H1 (cell line): ENCODE measurements around the gene KAT8. TPM values are rescaled to one million over a fixed set of nuclear protein-coding genes. Genes with fewer than 3 reads are reported as not detected.

Experiments used
- CTCF ChIA-PET: fragments of 300-600 bp; sonication (Branson Sonifier 250); formaldehyde crosslinking; loops from one replicate; lab custom pipeline; 2021; ENCODE audit not compliant: partially characterized antibody; lab: Charles Lee
- POLR2A ChIA-PET: fragments of 300-600 bp; sonication (Branson Sonifier 250); formaldehyde crosslinking; loops from one replicate; lab custom pipeline; 2021; ENCODE audit warnings: inconsistent platforms; ENCODE audit not compliant: partially characterized antibody; lab: Charles Lee
- DNase-seq, 2 experiments: peaks; one replicate each; pipeline versions ENCODE4 v3.0.0 to v3.0.0-alpha.2; 2010 to 2022; ENCODE audit warnings: low spot score in 2 of 2, low read depth in 1 of 2, mixed read lengths in 1 of 2
- FAIRE-seq: peaks from 2 replicates; lab custom pipeline; 2011; peaks lifted over from hg19 to GRCh38; lab: Jason Lieb, UNC
- H2AFZ ChIP-seq: 2 replicates; pipeline ENCODE4 v1.8.1; 2012; ENCODE audit warnings: low read length, inconsistent platforms
- H2AK5ac ChIP-seq: 2 replicates; pipeline ENCODE4 v1.6.1; 2013; ENCODE audit warnings: low read depth, low read length
- H2BK120ac ChIP-seq: replicated peaks from 2 replicates; pipeline ENCODE3; 2013; ENCODE audit warnings: low read depth, low read length, inconsistent platforms
- H2BK12ac ChIP-seq: 2 replicates; pipeline ENCODE4 v1.6.1; 2013; ENCODE audit warnings: low read depth, low read length
- H2BK15ac ChIP-seq: 2 replicates; pipeline ENCODE4 v1.6.1; 2013; ENCODE audit warnings: low read length
- H2BK20ac ChIP-seq: 2 replicates; pipeline ENCODE4 v1.6.1; 2013; ENCODE audit warnings: low read length
- H2BK5ac ChIP-seq: 2 replicates; pipeline ENCODE4 v1.6.1; 2013; ENCODE audit warnings: low read depth, low read length
- H3K14ac ChIP-seq: 2 replicates; pipeline ENCODE4 v1.6.1; 2013; ENCODE audit warnings: inconsistent platforms; ENCODE audit not compliant: insufficient read length
- H3K18ac ChIP-seq: 2 replicates; pipeline ENCODE4 v1.6.1; 2013; ENCODE audit warnings: low read length; ENCODE audit errors: extremely low read depth
- H3K23ac ChIP-seq: 2 replicates; pipeline ENCODE4 v1.6.1; 2013; ENCODE audit warnings: inconsistent platforms; ENCODE audit not compliant: insufficient read length
- H3K23me2 ChIP-seq: 2 replicates; pipeline ENCODE4 v1.6.1; 2013; ENCODE audit warnings: low read depth, low read length
- H3K27ac ChIP-seq: 2 replicates; pipeline ENCODE4 v1.6.1; 2011; ENCODE audit warnings: low read depth, low read length, inconsistent platforms
- H3K27me3 ChIP-seq, 4 experiments: replicated peaks in 1 of 4; 1 replicate in 1 of 4; 2 replicates in 3 of 4; pipeline versions ENCODE4 v1.6.1 to v1.8.1; 2011 to 2013; ENCODE audit warnings: low read length in 3 of 4, mild to moderate bottlenecking in 3 of 4, inconsistent platforms in 2 of 4, mixed read lengths in 2 of 4, moderate library complexity in 1 of 4; ENCODE audit not compliant: control insufficient read depth in 3 of 4, insufficient read depth in 3 of 4; ENCODE audit errors: extremely low read depth in 1 of 4
- H3K36me3 ChIP-seq, 4 experiments: 2 replicates each; pipeline versions ENCODE4 v1.6.1 to v1.8.1; 2011 to 2013; ENCODE audit warnings: mild to moderate bottlenecking in 4 of 4, low read length in 3 of 4, moderate library complexity in 2 of 4, control low read depth in 1 of 4, inconsistent platforms in 1 of 4; ENCODE audit not compliant: insufficient read depth in 4 of 4, control insufficient read depth in 2 of 4
- H3K4ac ChIP-seq: replicated peaks from 2 replicates; pipeline ENCODE3; 2013; ENCODE audit warnings: low read length, low read depth, mixed read lengths, inconsistent platforms; ENCODE audit not compliant: insufficient read length
- H3K4me1 ChIP-seq, 4 experiments: replicated peaks in 1 of 4; 1 replicate in 1 of 4; 2 replicates in 3 of 4; pipeline versions ENCODE4 v1.6.1 to v1.8.1; 2011 to 2013; ENCODE audit warnings: low read length in 3 of 4, inconsistent platforms in 2 of 4, mixed read lengths in 1 of 4; ENCODE audit not compliant: insufficient read depth in 4 of 4, control insufficient read depth in 3 of 4
- H3K4me2 ChIP-seq, 2 experiments: 2 replicates each; pipeline versions ENCODE4 v1.6.1 to v1.8.1; 2011 to 2013; ENCODE audit warnings: low read depth in 2 of 2, low read length in 2 of 2, control low read depth in 1 of 2, inconsistent platforms in 1 of 2, mild to moderate bottlenecking in 1 of 2; ENCODE audit not compliant: insufficient read depth in 1 of 2
- H3K4me3 ChIP-seq, 4 experiments: fragments of 200-600, 300-600 bp in 1 of 4; sonication (generic), shearing (Covaris generic), sonication (Bioruptor Twin) in 1 of 4; 2 replicates each; pipeline versions ENCODE4 v1.5.1 to v1.8.1; 2011 to 2016; ENCODE audit warnings: low read length in 4 of 4, low read depth in 3 of 4, control low read depth in 2 of 4, inconsistent platforms in 2 of 4, mild to moderate bottlenecking in 2 of 4, mixed read lengths in 1 of 4, moderate library complexity in 1 of 4; ENCODE audit not compliant: insufficient read depth in 2 of 4; ENCODE audit errors: extremely low read depth in 1 of 4
- H3K56ac ChIP-seq: replicated peaks from 2 replicates; pipeline ENCODE3; 2013; ENCODE audit warnings: low read depth, mild to moderate bottlenecking, mixed read lengths, low read length, inconsistent platforms; ENCODE audit not compliant: insufficient read length
- H3K79me1 ChIP-seq: 2 replicates; pipeline ENCODE4 v1.6.1; 2013; ENCODE audit warnings: low read depth, low read length, control low read depth
- H3K79me2 ChIP-seq, 2 experiments: 2 replicates each; pipeline versions ENCODE4 v1.6.1 to v1.8.1; 2012 to 2013; ENCODE audit warnings: low read length in 2 of 2, mild to moderate bottlenecking in 2 of 2, inconsistent platforms in 1 of 2; ENCODE audit not compliant: insufficient read depth in 2 of 2, control insufficient read depth in 1 of 2
- H3K9ac ChIP-seq, 4 experiments: replicated peaks in 1 of 4; 1 replicate in 1 of 4; 2 replicates in 3 of 4; pipeline versions ENCODE4 v1.6.1 to v1.8.1; 2011 to 2013; ENCODE audit warnings: low read depth in 3 of 4, low read length in 3 of 4, control low read depth in 2 of 4, mild to moderate bottlenecking in 2 of 4, moderate library complexity in 2 of 4, inconsistent platforms in 1 of 4; ENCODE audit errors: extremely low read depth in 1 of 4
- H3K9me3 ChIP-seq, 2 experiments: 2 replicates each; pipeline versions ENCODE4 v1.6.1 to v1.8.1; 2012 to 2013; ENCODE audit warnings: mild to moderate bottlenecking in 2 of 2, moderate library complexity in 2 of 2, control low read depth in 1 of 2, inconsistent platforms in 1 of 2, low read depth in 1 of 2, low read length in 1 of 2, mixed read lengths in 1 of 2; ENCODE audit not compliant: insufficient read depth in 2 of 2
- H4K20me1 ChIP-seq, 2 experiments: replicated peaks in 1 of 2; 2 replicates each; pipeline versions ENCODE3 to v1.8.1; 2011 to 2013; ENCODE audit warnings: inconsistent platforms in 2 of 2, low read length in 2 of 2, mild to moderate bottlenecking in 1 of 2; ENCODE audit not compliant: insufficient read depth in 2 of 2, control insufficient read depth in 1 of 2
- H4K5ac ChIP-seq: 2 replicates; pipeline ENCODE4 v1.6.1; 2013; ENCODE audit warnings: low read length, low read depth, mixed read lengths, inconsistent platforms; ENCODE audit not compliant: insufficient read length
- H4K8ac ChIP-seq: 2 replicates; pipeline ENCODE4 v1.8.0; 2013; ENCODE audit warnings: mild to moderate bottlenecking, moderate library complexity, low read length, inconsistent platforms; ENCODE audit not compliant: insufficient read depth; ENCODE audit errors: extremely low read depth
- H4K91ac ChIP-seq: replicated peaks from 2 replicates; pipeline ENCODE3; 2013; ENCODE audit warnings: low read length, mixed read lengths, inconsistent platforms; ENCODE audit not compliant: insufficient read length
- CBX5 ChIP-seq: fragments of 300-800, 300-1000 bp; sonication (generic); IDR thresholded peaks from 2 replicates; pipeline ENCODE4 v1.7.1; 2016; ENCODE audit warnings: antibody characterized with exemption, low read length, low read depth
- CBX8 ChIP-seq: fragments of 300-800, 300-1000 bp; sonication (generic); IDR thresholded peaks from 2 replicates; pipeline ENCODE4 v1.7.1; 2016; ENCODE audit warnings: low read depth, low read length, borderline replicate concordance
- CEBPB ChIP-seq: IDR thresholded peaks from 2 replicates; pipeline ENCODE4 v1.6.1; 2012; ENCODE audit warnings: low read depth, low read length
- E2F6 ChIP-seq: IDR thresholded peaks from 2 replicates; pipeline ENCODE4 v1.6.1; 2012; ENCODE audit warnings: inconsistent platforms
- KDM5A ChIP-seq: fragments of 200-600 bp; IDR thresholded peaks from 2 replicates; pipeline ENCODE4 v1.7.1; 2012; ENCODE audit warnings: mild to moderate bottlenecking, low read length, inconsistent platforms, mixed read lengths
- RNF2 ChIP-seq: fragments of 200-900, 300-1000 bp; sonication (generic); IDR thresholded peaks from 2 replicates; pipeline ENCODE4 v1.7.1; 2016; ENCODE audit warnings: borderline replicate concordance, low read depth, mild to moderate bottlenecking, antibody characterized with exemption, low read length; ENCODE audit not compliant: poor library complexity, severe bottlenecking; ENCODE audit errors: missing control alignments
- SAP30 ChIP-seq: fragments of 300-600 bp; sonication (generic); IDR thresholded peaks from 2 replicates; pipeline ENCODE4 v1.7.1; 2012; ENCODE audit warnings: low read length, moderate library complexity, mild to moderate bottlenecking, inconsistent platforms; ENCODE audit not compliant: insufficient read depth, insufficient replicate concordance
- TBP ChIP-seq: IDR thresholded peaks from 2 replicates; pipeline ENCODE4 v1.6.1; 2011; ENCODE audit warnings: low read depth, low read length, improper control_type of control experiment
- WGBS, 2 experiments: shearing (Covaris generic) in 1 of 2; methylation state at CpG; one replicate each; pipeline versions ENCODE4 v1.1.6 to v1.1.7; 2013 to 2015; ENCODE audit warnings: low lambda C conversion rate in 2 of 2, mixed read lengths in 2 of 2, inconsistent platforms in 1 of 2, low coverage in 1 of 2, missing lambda C conversion rate in 1 of 2; ENCODE audit not compliant: insufficient replicate concordance in 2 of 2, insufficient coverage in 1 of 2, insufficient read length in 1 of 2; ENCODE audit errors: extremely low coverage in 1 of 2, missing lambda C conversion rate in 1 of 2; 5-methylcytosine and 5-hydroxymethylcytosine counted together
- polyA plus RNA-seq, 7 experiments: library from polyadenylated mRNA; depleted of rRNA in 3 of 7; stranded (reverse) in 5 of 7; unstranded in 2 of 7; fragments of >200 nt in 5 of 7; fragments of 200-250 nt in 2 of 7; gene quantifications; 1 replicate in 5 of 7; 2 replicates in 1 of 7; 4 replicates in 1 of 7; pipeline versions ENCODE4 v1.2.1 to v1.2.3, GENCODE V29; 2011 to 2013; ENCODE audit warnings: missing spikeins in 2 of 7, mixed read lengths in 2 of 7
- total RNA-seq: library from RNA; stranded (reverse); fragmentation: NEBNext Ultra II Directional; extraction: Animal tissue kit (Norgen Biotek cat#: 25700); gene quantifications from 2 replicates; pipeline ENCODE4 v1.2.1, GENCODE V29; 2021

Gene KAT8
- total and polyA plus RNA-seq, 2 of the 8 experiments (the other 6 are each of a cell fraction or from before 2014, with no cell fraction given) = 52.6 to 61.6 TPM

- Histone ChIP-seq H4K20me1 (no peaks in the 10 kb centered on the region), H3K79me2 (no peaks in the 10 kb centered on the region), H3K9me3 (no peaks in the 10 kb centered on the region), H3K9ac (peak overlapping the region in 1 of 4 experiments; percentile 43; a peak in 2 of 7 replicates), H2BK120ac (no peak overlapping the region), H2AK5ac (no peak overlapping the region), H4K5ac (no peak overlapping the region), H2BK12ac (peak overlapping the region; percentile 55; the same call in 1 of the 2 replicates), H2BK5ac (peak overlapping the region; percentile 58; the same call in 1 of the 2 replicates), H4K8ac (peak overlapping the region; percentile 85), H4K91ac (peak overlapping the region; percentile 96), H3K14ac (no peak overlapping the region), H2AFZ (peak overlapping the region; percentile 77; the same call in 1 of the 2 replicates), H3K27me3 (peaks cover 1 to 19% (median 12%) of the 10 kb centered on the region in 4 experiments), H3K4me1 (peaks cover 5 to 26% (median 22%) of the 10 kb centered on the region in 4 experiments), H3K23me2 (peaks cover 3% of the 10 kb centered on the region; the same call in 1 of the 2 replicates), H3K36me3 (no peaks in the 10 kb centered on the region), H3K4me3 (peak overlapping the region; percentile 10 to 54 (median 24); a peak in 7 of 8 replicates), H3K4ac (no peak overlapping the region), H3K79me1 (no peaks in the 10 kb centered on the region), H3K27ac (peak overlapping the region; percentile 48; the same call in 1 of the 2 replicates), H3K4me2 (peak overlapping the region; percentile 51 to 72; a peak in 3 of 4 replicates), H3K56ac (no peak overlapping the region), H3K18ac (peak overlapping the region; percentile 93), H2BK20ac (no peak overlapping the region), H2BK15ac (0 out of 2 replicates have a peak overlapping the region, but pooled peaks have one; percentile 92), H3K23ac (no peak overlapping the region)
- ChIA-PET CTCF (interaction anchor here (0.5 to 8.1 kb wide), 30 partner anchors 8 to 241 kb away, joined by 3 to 56 read pairs (median 4); partner anchors contain the start of genes BCKDK, HSD3B7, KAT8 and PYCARD), POLR2A (interaction anchor here (0.6 to 34.9 kb wide), 15 partner anchors 8 to 316 kb away, joined by 3 to 713 read pairs (median 4); partner anchors contain the start of genes ARMC5, BCKDK, FUS and HSD3B7)
- no peak for FAIRE-seq
- DNase-seq = peak; percentile 98 to 99
- 16% methylated on average over 51 of the region's 89 CpGs; no CpG with 5 or more reads in 1 of the 2 experiments for WGBS, 2 experiments
- TF ChIP-seq KDM5A (no peak), SAP30 (no peak), TBP (0 out of 2 replicates have a peak, but pooled peaks have one; percentile 29), CEBPB (no peak), CBX8 (no peak), RNF2 (peak; percentile 79), CBX5 (no peak), E2F6 (peak; percentile 91)
Measured at GRCh38 chr16:31142109-31143010, 24.9 kb downstream of the KAT8 start.
